GM19452 (cell line): ENCODE results near the gene SYT2.
"Not testable (repeated sequence)": the region's sequence is repeated elsewhere in the genome, so short reads cannot be mapped to it uniquely, and the experiment has no call there.

Experiments used
- ATAC-seq: cut with Tn5 transposase; IDR thresholded peaks from one replicate; pipeline ENCODE4 v1.9.1; 2021; ENCODE audit not compliant: unreplicated experiment

Gene SYT2

DNA sequence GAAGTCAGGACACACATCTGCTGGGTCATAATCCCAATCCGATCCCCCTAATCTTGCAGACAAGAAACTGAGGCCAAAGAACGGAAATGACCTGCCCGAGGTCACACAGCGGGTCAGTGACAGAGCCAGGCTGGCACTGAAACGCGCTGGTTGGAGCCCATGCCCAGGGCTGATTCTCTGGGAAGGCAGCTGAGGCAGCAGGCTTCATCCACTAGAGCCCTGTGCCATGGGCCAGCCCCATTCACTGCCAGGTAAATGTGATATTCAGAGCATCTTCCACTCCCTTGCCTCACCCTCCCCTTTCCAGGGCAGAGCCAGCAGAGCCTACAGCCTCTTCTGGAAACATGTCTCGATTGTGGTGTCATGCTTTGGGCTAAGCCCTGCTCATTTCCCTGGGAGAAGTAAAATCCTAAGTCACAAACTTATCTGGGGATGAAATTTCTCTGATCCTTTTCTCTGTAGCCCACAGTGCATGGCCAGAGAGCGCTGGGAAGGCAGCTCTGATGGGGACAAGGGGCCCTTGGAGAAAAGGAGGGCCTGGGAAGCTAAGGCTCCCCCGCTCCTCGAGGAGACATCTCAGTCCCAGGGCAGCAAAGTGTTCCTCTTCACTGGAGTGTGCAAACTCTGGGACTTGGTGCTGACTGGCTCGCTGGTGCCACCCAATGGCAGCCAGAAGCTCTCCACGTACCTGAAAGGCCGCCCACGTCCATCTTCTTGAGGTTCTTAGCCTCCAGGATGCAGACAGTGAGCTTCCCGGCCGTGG lies 110.4 kb downstream of the SYT2 start:
- no peak for ATAC-seq

GRCh38 chr1:202597090-202597761 lies 113.0 kb downstream of the SYT2 start:
- ATAC-seq = no peak

DNA sequence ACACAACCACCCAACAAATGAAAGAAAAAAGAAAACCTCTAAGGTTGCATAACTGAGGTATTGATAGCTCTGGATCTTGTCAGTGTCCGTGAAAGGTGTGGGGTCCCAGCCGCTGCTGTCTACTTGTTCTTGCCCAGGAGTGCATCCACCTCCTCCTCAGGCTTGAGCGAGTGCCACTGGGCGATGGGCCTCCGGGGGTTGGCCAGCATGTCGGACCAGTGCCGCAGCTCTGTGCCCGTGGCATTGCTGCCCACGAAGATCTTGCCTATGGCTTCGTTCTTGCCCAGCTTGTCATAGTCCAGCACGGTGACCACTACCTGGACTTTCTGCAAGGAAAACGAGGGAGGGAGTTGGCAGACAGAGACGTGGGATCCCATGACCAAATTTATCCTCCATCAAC lies 113.6 kb downstream of the SYT2 start:
- no peak for ATAC-seq

GRCh38 chr1:202593845-202594244 lies 116.4 kb downstream of the SYT2 start:
- ATAC-seq = no peak

GRCh38 chr1:202592146-202592545 lies 118.1 kb downstream of the SYT2 start:
- ATAC-seq = no peak

DNA sequence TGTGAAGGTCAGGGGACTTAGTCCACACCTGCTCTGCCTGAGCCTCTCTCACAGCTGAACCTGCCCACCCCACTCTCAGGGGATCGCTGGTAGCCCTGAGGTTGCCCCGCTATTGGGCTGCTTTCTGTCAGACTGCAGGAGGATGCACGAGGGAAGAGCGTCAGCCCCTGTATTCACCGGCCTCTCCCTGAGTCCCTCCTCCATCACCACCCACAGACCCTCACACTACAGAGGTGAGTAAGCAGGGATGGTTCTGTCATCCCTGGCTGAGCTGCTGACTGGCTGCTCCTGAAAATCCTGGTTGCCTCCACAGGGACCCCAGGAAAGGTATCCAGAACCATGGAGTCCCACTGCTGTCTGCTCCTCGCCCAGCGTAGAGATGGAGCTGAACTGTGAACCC lies 118.7 kb downstream of the SYT2 start:
- no peak for ATAC-seq

- no peak for ATAC-seq
Observed at GRCh38 chr1:202590975-202591411, 119.3 kb downstream of the SYT2 start.

- ATAC-seq = no peak
Observed at GRCh38 chr1:202590126-202590525, 120.1 kb downstream of the SYT2 start.

DNA sequence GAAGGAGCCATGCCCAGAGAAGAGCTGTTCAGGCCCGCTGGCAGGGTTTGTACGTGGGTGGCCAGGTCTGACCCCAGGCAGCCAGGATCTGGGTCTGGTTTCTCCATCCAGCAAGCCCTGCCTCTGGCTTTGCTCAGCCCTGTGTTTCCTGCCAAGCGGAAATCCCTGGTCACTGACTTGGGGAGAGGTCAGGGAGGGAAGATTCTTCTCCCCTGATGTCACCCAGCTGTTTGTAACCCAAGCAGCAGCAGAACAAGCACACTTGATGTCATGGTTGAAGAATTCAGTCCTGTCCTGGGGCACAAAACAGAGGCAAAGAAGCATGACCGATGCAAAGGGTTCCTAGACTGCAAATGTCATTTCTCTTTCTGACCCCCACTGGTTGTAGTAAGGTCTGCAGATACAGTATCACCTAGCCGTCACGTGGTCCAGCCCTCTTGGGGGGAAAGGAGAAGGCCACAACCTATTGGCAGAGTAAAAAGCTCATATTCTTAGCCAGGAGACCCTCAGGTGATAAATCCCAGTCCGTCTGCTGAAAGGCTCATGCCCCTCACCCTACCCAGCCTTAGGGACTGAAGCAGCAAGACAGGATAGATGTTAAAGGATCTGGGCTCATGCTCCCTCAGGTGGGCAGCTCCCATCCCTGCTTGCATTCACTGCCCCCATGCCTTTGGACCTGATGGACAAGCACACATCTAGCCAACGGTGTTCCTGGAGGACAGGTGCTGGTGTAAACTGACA lies 120.9 kb downstream of the SYT2 start:
- ATAC-seq = no peak

- ATAC-seq = no peak
Observed at GRCh38 chr1:202588503-202589189, 121.6 kb downstream of the SYT2 start.

GRCh38 chr1:202587859-202588485 lies 122.3 kb downstream of the SYT2 start:
- no peak for ATAC-seq

DNA sequence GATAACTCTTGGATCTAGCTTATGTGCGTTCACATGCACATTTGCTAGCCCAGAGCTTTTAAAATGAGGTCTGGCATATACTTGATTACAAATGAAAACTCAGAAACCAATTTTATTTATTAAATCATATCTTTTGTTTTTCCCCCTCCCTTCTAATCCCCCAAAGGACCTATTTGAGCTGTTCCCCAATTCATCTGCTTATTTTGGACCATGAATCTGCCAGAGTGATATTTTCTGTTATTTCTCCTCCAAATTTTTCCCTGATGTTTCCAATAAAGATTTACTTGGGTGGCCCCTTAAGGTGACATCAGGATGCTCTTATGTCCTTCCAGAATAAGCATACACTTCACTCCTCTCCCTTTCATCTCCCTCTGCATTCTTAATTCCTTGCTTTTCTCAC lies 123.4 kb downstream of the SYT2 start:
- no peak for ATAC-seq

DNA sequence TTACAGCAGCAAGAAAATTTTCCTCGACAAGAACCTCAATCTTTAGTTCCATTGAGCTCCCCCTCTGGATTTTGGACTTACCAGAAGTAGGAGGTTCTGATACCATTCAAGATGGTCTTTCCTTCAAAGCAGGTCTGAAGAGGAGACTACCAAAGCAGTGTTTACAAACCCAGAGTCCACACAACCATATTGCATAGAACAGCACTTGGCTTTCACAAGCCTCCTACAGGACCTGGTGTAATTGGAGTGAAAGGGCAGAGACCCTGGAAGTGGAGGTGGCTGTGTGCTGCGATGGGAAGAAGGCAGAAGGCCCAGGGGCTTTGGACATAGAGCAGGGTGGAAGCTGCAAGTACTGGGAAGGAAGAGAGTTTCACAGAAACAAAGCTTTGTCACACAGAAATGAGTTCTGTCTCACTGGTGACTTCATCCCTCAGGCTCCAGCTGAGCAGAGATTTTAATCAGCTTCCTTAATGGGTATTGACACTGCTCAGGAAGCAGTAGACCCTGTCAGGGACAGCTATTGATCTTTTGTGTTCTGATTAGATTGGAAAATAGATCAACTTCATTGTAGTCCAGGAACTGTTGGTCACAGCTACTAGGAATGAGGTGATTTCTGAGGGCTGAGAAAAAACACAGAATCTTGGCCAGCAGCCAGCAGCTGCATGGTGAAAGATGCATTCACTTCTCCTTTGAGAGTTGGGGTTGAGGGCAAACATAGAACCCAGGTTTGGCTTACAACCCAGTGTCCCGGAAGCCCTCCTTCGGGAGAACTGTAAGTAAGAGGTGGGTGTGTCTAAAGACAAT lies 124.0 kb downstream of the SYT2 start:
- ATAC-seq = no peak

DNA sequence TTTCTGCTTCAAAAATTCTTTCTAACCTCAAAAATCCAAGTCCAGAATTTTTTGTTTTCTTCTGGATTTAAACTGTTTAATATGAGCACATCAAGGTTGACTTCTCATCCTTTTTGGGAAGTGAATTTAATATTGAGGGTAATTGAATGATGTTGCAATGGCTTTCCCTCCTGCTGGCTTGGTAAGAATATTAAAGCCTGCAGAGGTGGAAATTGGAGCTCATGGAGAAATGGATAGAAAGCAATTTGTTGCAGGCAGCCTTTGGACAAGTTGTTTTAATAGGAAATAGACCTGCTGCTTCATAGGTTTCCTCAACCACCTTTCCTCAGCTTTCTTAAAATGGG lies 124.7 kb downstream of the SYT2 start:
- no peak for ATAC-seq

- ATAC-seq = no peak
Observed at GRCh38 chr1:202584707-202585589, 125.3 kb downstream of the SYT2 start.

DNA sequence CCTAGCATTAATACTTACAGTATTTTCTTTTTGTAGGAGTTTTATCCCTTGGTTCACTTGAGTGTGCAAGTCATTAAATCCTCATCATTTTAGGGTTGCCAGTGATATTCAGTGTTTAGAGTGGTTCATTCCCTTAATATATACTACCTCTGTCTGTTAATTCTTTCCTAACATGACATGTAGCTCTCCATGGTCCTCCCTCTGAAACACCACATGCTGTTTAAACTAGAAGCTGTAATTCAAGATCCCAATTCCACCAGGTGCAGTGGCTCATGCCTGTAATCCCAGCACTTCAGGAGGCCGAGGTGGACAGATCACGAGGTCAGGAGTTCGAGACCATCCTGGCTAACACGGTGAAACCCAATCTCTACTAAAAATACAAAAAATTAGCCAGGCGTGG lies 127.9 kb downstream of the SYT2 start:
- not testable (repeated sequence) for ATAC-seq

DNA sequence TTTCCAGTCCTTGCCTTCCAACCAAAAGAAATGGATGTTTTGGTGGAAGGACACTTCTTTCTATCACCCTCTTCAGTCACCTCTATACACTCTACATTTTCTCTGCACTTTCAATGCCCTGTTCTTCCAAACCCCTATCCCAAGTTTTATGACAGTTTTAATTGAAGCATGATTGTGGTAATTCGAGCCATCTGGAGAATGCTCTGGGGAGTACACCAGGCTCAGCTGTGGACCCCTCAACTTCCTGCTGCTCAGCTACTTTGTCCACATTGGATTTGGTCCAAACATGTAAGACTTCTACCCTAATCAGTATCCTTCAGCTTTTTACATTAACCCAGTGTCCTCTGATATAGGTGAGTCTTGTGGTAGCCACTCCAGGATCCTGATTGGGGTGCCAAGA lies 129.6 kb downstream of the SYT2 start:
- ATAC-seq = no peak

- ATAC-seq = no peak
Observed at GRCh38 chr1:202579806-202580205, 130.4 kb downstream of the SYT2 start.

GRCh38 chr1:202578565-202578964 lies 131.7 kb downstream of the SYT2 start:
- ATAC-seq = no peak
